NB4 (cell line): ENCODE results near the gene ADAD2.

ENCODE experiments used
- DNase-seq: peaks from one replicate; pipeline ENCODE4 v3.0.0; 2010; ENCODE audit warnings: low read depth
- H3K4me3 ChIP-seq: one replicate; pipeline ENCODE4 v1.5.1; 2011; ENCODE audit warnings: mild to moderate bottlenecking, low read depth, low read length, moderate library complexity
- CTCF ChIP-seq: IDR thresholded peaks from one replicate; pipeline ENCODE4 v1.5.1; 2012; ENCODE audit warnings: low read depth, low read length
- MAX ChIP-seq: IDR thresholded peaks from 2 replicates; pipeline ENCODE4 v1.6.1; 2011; ENCODE audit warnings: low read depth, low read length
- MYC ChIP-seq: IDR thresholded peaks from 2 replicates; pipeline ENCODE4 v1.6.1; 2011; ENCODE audit warnings: low read depth, low read length
- POLR2A ChIP-seq: IDR thresholded peaks from 2 replicates; pipeline ENCODE4 v1.6.1; 2011; ENCODE audit warnings: mild to moderate bottlenecking; ENCODE audit not compliant: insufficient read length; ENCODE audit errors: extremely low read depth

Gene ADAD2

GRCh38 chr16:84190731-84191388 lies at the start of gene ADAD2:
ADAD2 (plus strand) TSS chr16:84191157; CDS start chr16:84191231, 74 bp downstream.
- DNase-seq: peak; percentile 39
- no peak for TF ChIP-seq MAX
- no peak for TF ChIP-seq CTCF
- no peak for TF ChIP-seq POLR2A
- TF ChIP-seq MYC: no peak
- no peak within 1 kb of the TSS for H3K4me3 ChIP-seq

GRCh38 chr16:84143081-84143480 lies 47.9 kb upstream of the ADAD2 start:
- DNase-seq: no peak
- H3K4me3 ChIP-seq: no peak overlapping the region
- no peak for TF ChIP-seq MAX
- TF ChIP-seq MYC: no peak

- H3K4me3 ChIP-seq: peak overlapping the region; percentile 78
- TF ChIP-seq MAX (no peak), POLR2A (no peak), MYC (no peak), CTCF (no peak)
- peak; percentile 12 for DNase-seq
Observed at GRCh38 chr16:84143784-84144199, 47.2 kb upstream of the ADAD2 start.

GRCh38 chr16:84144209-84144858 lies 46.6 kb upstream of the ADAD2 start:
- no peak for TF ChIP-seq MAX
- TF ChIP-seq CTCF: peak; percentile 33
- DNase-seq: peak; percentile 52
- peak overlapping the region; percentile 78 for H3K4me3 ChIP-seq

- TF ChIP-seq MYC (no peak), MAX (peak; percentile 72), CTCF (no peak), POLR2A (peak; percentile 68)
- peak within 1 kb of the TSS; percentile 78 for H3K4me3 ChIP-seq
- DNase-seq: peak; percentile 89
Observed at GRCh38 chr16:84144859-84145639, 45.9 kb upstream of the ADAD2 start, which contains the start of the genes DNAAF1 and HSDL1. DNAAF1 (plus strand) TSS chr16:84145308; CDS start chr16:84145441, 133 bp downstream. HSDL1 (minus strand) TSS chr16:84145177; CDS start chr16:84131321, 13,856 bp downstream.

- no peak for TF ChIP-seq CTCF
- no peak for TF ChIP-seq MAX
- no peak for TF ChIP-seq POLR2A
- no peak for TF ChIP-seq MYC
- no peak overlapping the region for H3K4me3 ChIP-seq
- DNase-seq: no peak
Observed at GRCh38 chr16:84150926-84151325, 40.0 kb upstream of the ADAD2 start.
